Left colon (tissue), 2 donors: ENCODE data around the gene OR6N2. TPM values are rescaled to one million over a fixed set of nuclear protein-coding genes. Genes with fewer than 3 reads are reported as not detected.

Experiments used
- ATAC-seq: fragments of 200-7000 bp; cut with Tn5 transposase; one replicate; pipeline ENCODE4 v1.9.1; 2020; ENCODE audit warnings: mild to moderate bottlenecking, moderate library complexity
- DNase-seq, 2 donors: peaks; one replicate each; pipeline ENCODE4 v3.0.0-alpha.2; 2020
- intact Hi-C, 2 donors: fragments of 100-400 bp; cut with DNase I in 1 of 2; cut with micrococcal nuclease in 1 of 2; formaldehyde crosslinking; loops; one replicate each; pipeline versions ENCODE4 v1.11.2 to v1.14.0; 2022; cut with DNase I, micrococcal nuclease
- long read RNA-seq: library from polyadenylated mRNA; unstranded; transcript quantifications from one replicate; pipeline ENCODE4 v2.0.0, GENCODE V29; 2021
- total RNA-seq, 2 donors: library from RNA; stranded (reverse); fragmentation: NEBNext Ultra II Directional; extraction: Animal tissue kit (Norgen Biotek cat#: 25700); gene quantifications; one replicate each; pipeline ENCODE4 v1.2.1, GENCODE V29; 2021
- donor health status: DM: no; HTN: no; CAD: no.
- donor health status: DM: yes; HTN: yes; CAD: no.

OR6N2 gene
- not detected for total RNA-seq
- long read RNA-seq = 0 reads

- DNase-seq = no peak
- intact Hi-C loops = no loop called here
- no peak for ATAC-seq
Measured at GRCh38 chr1:158781104-158781503, at the start of gene OR6N2. TSS of gene OR6N2 (minus strand) at chr1:158781204. CDS start at chr1:158777635, 3,569 bp downstream.

- no peak for DNase-seq
- intact Hi-C loops = no loop called here
- no peak for ATAC-seq
Measured at GRCh38 chr1:158830074-158830677, 49.2 kb upstream of the OR6N2 start.

GRCh38 chr1:158821723-158822122 is 40.7 kb upstream of the OR6N2 start:
- intact Hi-C loops = no loop called here
- DNase-seq (no peak), ATAC-seq (no peak)

GRCh38 chr1:158819461-158820443 is 38.7 kb upstream of the OR6N2 start:
- ATAC-seq = no peak
- intact Hi-C loops = no loop called here
- DNase-seq = no peak

GRCh38 chr1:158818975-158819431 is 38.0 kb upstream of the OR6N2 start:
- no peak for ATAC-seq
- intact Hi-C loops = no loop called here
- DNase-seq = no peak

- intact Hi-C loops = no loop called here
- peak; percentile 40 for ATAC-seq
Measured at GRCh38 chr1:158818560-158818959, 37.6 kb upstream of the OR6N2 start.

GRCh38 chr1:158814970-158815369 is 34.0 kb upstream of the OR6N2 start:
- intact Hi-C loops = no loop called here
- ATAC-seq (no peak), DNase-seq (no peak)

More at GRCh38 chr1:158818560-158818959, 37.6 kb upstream of the OR6N2 start:
- no peak for DNase-seq

GRCh38 chr1:158813164-158813563 is 32.2 kb upstream of the OR6N2 start:
- no peak for ATAC-seq
- intact Hi-C loops = no loop called here
- DNase-seq = no peak

- intact Hi-C loops = no loop called here
- no peak for DNase-seq
- no peak for ATAC-seq
Measured at GRCh38 chr1:158812336-158812735, 31.3 kb upstream of the OR6N2 start.

GRCh38 chr1:158810311-158810710 is 29.3 kb upstream of the OR6N2 start:
- intact Hi-C loops = no loop called here
- ATAC-seq (no peak), DNase-seq (no peak)

GRCh38 chr1:158809862-158810261 is 28.9 kb upstream of the OR6N2 start:
- intact Hi-C loops = no loop called here
- DNase-seq (no peak), ATAC-seq (no peak)

- intact Hi-C loops = no loop called here
- DNase-seq (no peak), ATAC-seq (no peak)
Measured at GRCh38 chr1:158809256-158809655, 28.3 kb upstream of the OR6N2 start.

GRCh38 chr1:158806916-158807536 is 26.0 kb upstream of the OR6N2 start:
- intact Hi-C loops = no loop called here
- no peak for DNase-seq
- no peak for ATAC-seq

- intact Hi-C loops = no loop called here
- ATAC-seq = no peak
- no peak for DNase-seq
Measured at GRCh38 chr1:158803678-158804077, 22.7 kb upstream of the OR6N2 start.

GRCh38 chr1:158801396-158801795 is 20.4 kb upstream of the OR6N2 start:
- ATAC-seq (no peak), DNase-seq (no peak)
- intact Hi-C loops = no loop called here

GRCh38 chr1:158800526-158800925 is 19.5 kb upstream of the OR6N2 start:
- DNase-seq (no peak), ATAC-seq (no peak)
- intact Hi-C loops = no loop called here

GRCh38 chr1:158799689-158800088 is 18.7 kb upstream of the OR6N2 start:
- DNase-seq (no peak), ATAC-seq (no peak)
- intact Hi-C loops = no loop called here

GRCh38 chr1:158798531-158798930 is 17.5 kb upstream of the OR6N2 start:
- no peak for ATAC-seq
- intact Hi-C loops = no loop called here
- no peak for DNase-seq

GRCh38 chr1:158794247-158794646 is 13.2 kb upstream of the OR6N2 start:
- intact Hi-C loops = no loop called here
- ATAC-seq (no peak), DNase-seq (no peak)

GRCh38 chr1:158793604-158794003 is 12.6 kb upstream of the OR6N2 start:
- ATAC-seq (no peak), DNase-seq (no peak)
- intact Hi-C loops = no loop called here
